Immature natural killer cell (primary cell): ENCODE data around the gene KLHL29. TPM values are rescaled to one million over a fixed set of nuclear protein-coding genes. Genes with fewer than 3 reads are reported as not detected.

ENCODE experiments used
- DNase-seq, 3 donors: peaks; one replicate each; pipeline ENCODE4 v3.0.0; 2022; ENCODE audit warnings: mixed read lengths in 1 of 3
- H3K27ac Mint-ChIP-seq, 6 donors: one replicate each; pipeline ENCODE4 v1.8.0; 2020; ENCODE audit warnings: mixed read lengths in 6 of 6, mild to moderate bottlenecking in 5 of 6, inconsistent platforms in 4 of 6, moderate library complexity in 3 of 6
- H3K27me3 Mint-ChIP-seq, 3 donors: one replicate each; pipeline ENCODE4 v1.8.0; 2020 to 2021; ENCODE audit warnings: low read depth in 3 of 3, mild to moderate bottlenecking in 3 of 3, mixed read lengths in 3 of 3, moderate library complexity in 3 of 3, inconsistent platforms in 1 of 3
- H3K36me3 Mint-ChIP-seq, 3 donors: one replicate each; pipeline ENCODE4 v1.8.0; 2020; ENCODE audit warnings: mixed read lengths in 3 of 3, inconsistent platforms in 2 of 3, mild to moderate bottlenecking in 2 of 3
- H3K4me1 Mint-ChIP-seq, 2 donors: one replicate each; pipeline ENCODE4 v1.8.0; 2020; ENCODE audit warnings: inconsistent platforms in 2 of 2, mild to moderate bottlenecking in 2 of 2, mixed read lengths in 2 of 2, moderate library complexity in 1 of 2
- H3K4me3 Mint-ChIP-seq, 5 donors: one replicate each; pipeline ENCODE4 v1.8.0; 2020; ENCODE audit warnings: mild to moderate bottlenecking in 5 of 5, mixed read lengths in 5 of 5, inconsistent platforms in 3 of 5, moderate library complexity in 3 of 5
- H3K9me3 Mint-ChIP-seq, 6 donors: one replicate each; pipeline ENCODE4 v1.8.0; 2020; ENCODE audit warnings: mild to moderate bottlenecking in 6 of 6, mixed read lengths in 6 of 6, inconsistent platforms in 4 of 6, moderate library complexity in 3 of 6
- polyA plus RNA-seq, 3 donors: library from polyadenylated mRNA; unstranded; fragments of 300-500 nt; fragmentation: Illumina TruSeq; gene quantifications; one replicate each; pipeline ENCODE4 v1.2.3, GENCODE V29; 2021

The KLHL29 gene
- polyA plus RNA-seq, 3 donors from 2014 or later = 0.02 to 0.41 TPM; not detected in 1

- no peak overlapping the region for H3K27ac Mint-ChIP-seq
- H3K4me3 Mint-ChIP-seq = no peak overlapping the region
- H3K4me1 Mint-ChIP-seq = peaks cover 0 to 2% of the 10 kb centered on the region in 2 donors
- peaks cover 0 to 6% (median 1%) of the 10 kb centered on the region in 3 donors for H3K27me3 Mint-ChIP-seq
- H3K36me3 Mint-ChIP-seq = no peaks in the 10 kb centered on the region
- H3K9me3 Mint-ChIP-seq = peaks cover 0 to 2% (median 0%) of the 10 kb centered on the region in 6 donors
- DNase-seq = no peak
These were observed 125.5 kb downstream of the KLHL29 start for GRCh38 chr2:23510471-23510870.

GRCh38 chr2:23512778-23513177 is 127.8 kb downstream of the KLHL29 start:
- Mint-ChIP-seq H3K27me3 (peaks cover 2 to 5% (median 4%) of the 10 kb centered on the region in 3 donors), H3K4me3 (no peak overlapping the region), H3K9me3 (peaks cover 0 to 2% (median 0%) of the 10 kb centered on the region in 6 donors), H3K27ac (no peak overlapping the region), H3K36me3 (no peaks in the 10 kb centered on the region), H3K4me1 (no peaks in the 10 kb centered on the region)
- DNase-seq = no peak

GRCh38 chr2:23513245-23513871 is 128.4 kb downstream of the KLHL29 start:
- Mint-ChIP-seq H3K36me3 (no peaks in the 10 kb centered on the region), H3K9me3 (peaks cover 0 to 2% (median 0%) of the 10 kb centered on the region in 6 donors), H3K4me1 (no peaks in the 10 kb centered on the region), H3K27me3 (peaks cover 4 to 6% (median 4%) of the 10 kb centered on the region in 3 donors), H3K4me3 (no peak overlapping the region), H3K27ac (peak overlapping the region in 1 of 6 donors; percentile 30)
- DNase-seq = no peak

- peaks cover 4 to 8% (median 4%) of the 10 kb centered on the region in 3 donors for H3K27me3 Mint-ChIP-seq
- no peaks in the 10 kb centered on the region for H3K36me3 Mint-ChIP-seq
- no peak overlapping the region for H3K4me3 Mint-ChIP-seq
- H3K4me1 Mint-ChIP-seq = no peaks in the 10 kb centered on the region
- DNase-seq = no peak
- peaks cover 0 to 1% (median 0%) of the 10 kb centered on the region in 6 donors for H3K9me3 Mint-ChIP-seq
- no peak overlapping the region for H3K27ac Mint-ChIP-seq
These were observed 129.2 kb downstream of the KLHL29 start for GRCh38 chr2:23513872-23514793.

GRCh38 chr2:23516520-23517256 is 131.7 kb downstream of the KLHL29 start:
- H3K27me3 Mint-ChIP-seq = peaks cover 2 to 8% (median 4%) of the 10 kb centered on the region in 3 donors
- no peak overlapping the region for H3K4me3 Mint-ChIP-seq
- H3K36me3 Mint-ChIP-seq = no peaks in the 10 kb centered on the region
- no peak overlapping the region for H3K27ac Mint-ChIP-seq
- H3K4me1 Mint-ChIP-seq = no peaks in the 10 kb centered on the region
- no peaks in the 10 kb centered on the region for H3K9me3 Mint-ChIP-seq
- DNase-seq = no peak

- Mint-ChIP-seq H3K4me3 (no peak overlapping the region), H3K4me1 (no peaks in the 10 kb centered on the region), H3K27me3 (peaks cover 2 to 8% (median 4%) of the 10 kb centered on the region in 3 donors), H3K36me3 (no peaks in the 10 kb centered on the region), H3K9me3 (no peaks in the 10 kb centered on the region), H3K27ac (no peak overlapping the region)
- DNase-seq = no peak
These were observed 133.7 kb downstream of the KLHL29 start for GRCh38 chr2:23518481-23519333.

GRCh38 chr2:23519334-23519651 is 134.3 kb downstream of the KLHL29 start:
- no peak overlapping the region for H3K4me3 Mint-ChIP-seq
- no peaks in the 10 kb centered on the region for H3K9me3 Mint-ChIP-seq
- peaks cover 4 to 11% (median 5%) of the 10 kb centered on the region in 3 donors for H3K27me3 Mint-ChIP-seq
- H3K27ac Mint-ChIP-seq = peak overlapping the region in 1 of 6 donors; percentile 24
- H3K4me1 Mint-ChIP-seq = no peaks in the 10 kb centered on the region
- H3K36me3 Mint-ChIP-seq = no peaks in the 10 kb centered on the region
- DNase-seq = no peak

GRCh38 chr2:23520256-23520655 is 135.3 kb downstream of the KLHL29 start:
- H3K4me3 Mint-ChIP-seq = no peak overlapping the region
- no peaks in the 10 kb centered on the region for H3K9me3 Mint-ChIP-seq
- H3K27ac Mint-ChIP-seq = no peak overlapping the region
- no peaks in the 10 kb centered on the region for H3K36me3 Mint-ChIP-seq
- H3K27me3 Mint-ChIP-seq = peaks cover 4 to 11% (median 5%) of the 10 kb centered on the region in 3 donors
- H3K4me1 Mint-ChIP-seq = no peaks in the 10 kb centered on the region
- no peak for DNase-seq

GRCh38 chr2:23521060-23521459 is 136.1 kb downstream of the KLHL29 start:
- no peak for DNase-seq
- Mint-ChIP-seq H3K27ac (no peak overlapping the region), H3K4me1 (peaks cover 2 to 4% of the 10 kb centered on the region in 2 donors), H3K36me3 (no peaks in the 10 kb centered on the region), H3K9me3 (no peaks in the 10 kb centered on the region), H3K27me3 (peaks cover 4 to 11% (median 6%) of the 10 kb centered on the region in 3 donors), H3K4me3 (no peak overlapping the region)

GRCh38 chr2:23522726-23523372 is 137.9 kb downstream of the KLHL29 start:
- peaks cover 3 to 10% of the 10 kb centered on the region in 2 donors for H3K4me1 Mint-ChIP-seq
- DNase-seq = no peak
- no peaks in the 10 kb centered on the region for H3K9me3 Mint-ChIP-seq
- H3K36me3 Mint-ChIP-seq = no peaks in the 10 kb centered on the region
- H3K27me3 Mint-ChIP-seq = peaks cover 5 to 7% (median 5%) of the 10 kb centered on the region in 3 donors
- no peak overlapping the region for H3K4me3 Mint-ChIP-seq
- no peak overlapping the region for H3K27ac Mint-ChIP-seq

GRCh38 chr2:23523373-23524260 is 138.6 kb downstream of the KLHL29 start:
- no peaks in the 10 kb centered on the region for H3K9me3 Mint-ChIP-seq

GRCh38 chr2:23524261-23524706 is 139.3 kb downstream of the KLHL29 start:
- H3K36me3 Mint-ChIP-seq = no peaks in the 10 kb centered on the region
- H3K4me1 Mint-ChIP-seq = peaks cover 3 to 10% of the 10 kb centered on the region in 2 donors
- no peak overlapping the region for H3K4me3 Mint-ChIP-seq
- H3K27ac Mint-ChIP-seq = no peak overlapping the region
- peaks cover 2 to 5% (median 5%) of the 10 kb centered on the region in 3 donors for H3K27me3 Mint-ChIP-seq
- DNase-seq = no peak
- no peaks in the 10 kb centered on the region for H3K9me3 Mint-ChIP-seq

More at GRCh38 chr2:23523373-23524260, 138.6 kb downstream of the KLHL29 start:
- H3K36me3 Mint-ChIP-seq = no peaks in the 10 kb centered on the region
- peaks cover 5% of the 10 kb centered on the region in 3 donors for H3K27me3 Mint-ChIP-seq
- peaks cover 3 to 10% of the 10 kb centered on the region in 2 donors for H3K4me1 Mint-ChIP-seq
- no peak overlapping the region for H3K27ac Mint-ChIP-seq
- DNase-seq = no peak
- H3K4me3 Mint-ChIP-seq = no peak overlapping the region
